Adrenal gland (tissue), 5 donors: ENCODE measurements around the gene COL18A1.
A peak's percentile ranks its signal among the peaks of the same experiment; 100 is the strongest.

ENCODE experiments used
- CTCF ChIP-seq, 6 experiments: fragments of 450-650 bp in 4 of 6; fragments of 200-600 bp in 2 of 6; sonication (generic) in 1 of 6; IDR thresholded peaks; 1 replicate in 5 of 6; 2 replicates in 1 of 6; pipeline versions ENCODE4 v1.5.1 to v1.8.0; 2016 to 2021; ENCODE audit warnings: antibody characterized with exemption in 6 of 6, mild to moderate bottlenecking in 2 of 6, moderate library complexity in 1 of 6
- POLR2A ChIP-seq, 2 donors: fragments of 450-650 bp; IDR thresholded peaks; one replicate each; pipeline ENCODE4 v1.6.1; 2017; ENCODE audit warnings: antibody characterized with exemption in 2 of 2, mild to moderate bottlenecking in 2 of 2, moderate library complexity in 1 of 2
- donor health status: DM: no; HTN: no; CAD: no.

- no peak for TF ChIP-seq CTCF (IDR thresholded peaks at IDR 0.05)
- TF ChIP-seq POLR2A (IDR thresholded peaks at IDR 0.05), result peak in 1 of 2 donors; percentile 11
These were observed 8.1 kb downstream of the COL18A1 start for GRCh38 chr21:45412909-45413611.
